Vagina (tissue), 2 donors: ENCODE results near the gene C2orf68.

ENCODE experiments used
- POLR2A ChIP-seq, 2 donors: fragments of 450-650 bp; IDR thresholded peaks; one replicate each; pipeline ENCODE4 v1.6.1; 2017; ENCODE audit warnings: antibody characterized with exemption in 2 of 2, mild to moderate bottlenecking in 2 of 2, moderate library complexity in 2 of 2
- TF ChIP-seq, protein P1 (sequence below), 3 experiments: fragments of 450-650 bp in 2 of 3; fragments of 200-600 bp in 1 of 3; sonication (generic) in 1 of 3; IDR thresholded peaks; one replicate each; pipeline ENCODE4 v1.5.1; 2017 to 2019; ENCODE audit warnings: antibody characterized with exemption in 3 of 3, mild to moderate bottlenecking in 2 of 3, moderate library complexity in 2 of 3

DNA sequence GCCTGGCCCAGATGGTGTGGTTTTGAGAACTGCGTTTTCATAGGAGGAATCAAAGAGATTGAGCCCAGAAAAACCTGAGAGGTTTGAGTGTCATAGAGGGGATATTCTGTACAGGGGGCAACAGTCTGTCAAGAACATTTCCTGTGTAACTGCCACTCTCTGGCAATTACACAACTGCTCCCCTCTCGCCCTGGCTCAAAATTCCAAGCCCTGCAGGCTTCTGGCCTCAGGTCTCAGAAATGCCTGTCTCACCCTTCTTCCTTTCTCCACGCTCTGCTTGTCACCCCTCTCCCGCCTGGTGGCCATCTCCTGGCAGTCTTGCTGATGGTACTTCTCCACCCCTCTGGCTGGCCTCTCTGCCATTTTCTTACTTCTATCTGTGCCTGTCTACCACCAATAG lies 23.6 kb downstream of the C2orf68 start:
- TF ChIP-seq, protein P1, sequence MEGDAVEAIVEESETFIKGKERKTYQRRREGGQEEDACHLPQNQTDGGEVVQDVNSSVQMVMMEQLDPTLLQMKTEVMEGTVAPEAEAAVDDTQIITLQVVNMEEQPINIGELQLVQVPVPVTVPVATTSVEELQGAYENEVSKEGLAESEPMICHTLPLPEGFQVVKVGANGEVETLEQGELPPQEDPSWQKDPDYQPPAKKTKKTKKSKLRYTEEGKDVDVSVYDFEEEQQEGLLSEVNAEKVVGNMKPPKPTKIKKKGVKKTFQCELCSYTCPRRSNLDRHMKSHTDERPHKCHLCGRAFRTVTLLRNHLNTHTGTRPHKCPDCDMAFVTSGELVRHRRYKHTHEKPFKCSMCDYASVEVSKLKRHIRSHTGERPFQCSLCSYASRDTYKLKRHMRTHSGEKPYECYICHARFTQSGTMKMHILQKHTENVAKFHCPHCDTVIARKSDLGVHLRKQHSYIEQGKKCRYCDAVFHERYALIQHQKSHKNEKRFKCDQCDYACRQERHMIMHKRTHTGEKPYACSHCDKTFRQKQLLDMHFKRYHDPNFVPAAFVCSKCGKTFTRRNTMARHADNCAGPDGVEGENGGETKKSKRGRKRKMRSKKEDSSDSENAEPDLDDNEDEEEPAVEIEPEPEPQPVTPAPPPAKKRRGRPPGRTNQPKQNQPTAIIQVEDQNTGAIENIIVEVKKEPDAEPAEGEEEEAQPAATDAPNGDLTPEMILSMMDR (IDR thresholded peaks at IDR 0.05) = no peak
- no peak for TF ChIP-seq POLR2A (IDR thresholded peaks at IDR 0.05)
